ENCODE measurements around the gene TCEANC2. TPM values are rescaled to one million over a fixed set of nuclear protein-coding genes. Genes with fewer than 3 reads are reported as not detected.

Gene TCEANC2
- total RNA-seq, 2 experiments from 2014 or later: 11.5 to 13.5 TPM

DNA sequence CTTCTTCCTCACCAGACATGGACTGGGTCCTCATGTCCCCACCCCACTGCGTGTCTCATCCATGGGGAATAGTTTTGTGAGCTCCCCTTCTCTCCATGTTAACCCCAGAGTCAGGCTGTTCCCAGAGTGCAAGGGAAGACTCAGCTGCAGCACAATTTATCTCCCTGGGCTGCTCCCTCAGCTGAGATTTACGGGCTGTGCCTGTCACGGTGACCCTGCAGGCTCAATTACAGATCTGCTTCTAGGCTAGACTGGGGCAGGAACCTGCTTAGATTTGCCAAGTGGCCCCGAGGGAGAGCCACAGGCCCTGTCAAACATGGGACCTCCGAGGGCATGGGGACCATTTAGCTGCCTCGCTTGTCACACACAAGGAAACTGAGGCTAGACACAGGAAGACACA is 61.5 kb downstream of the TCEANC2 start:
- Mint-ChIP-seq H3K4me3 (no peak overlapping the region), H3K27me3 (no peaks in the 10 kb centered on the region), H3K27ac (no peak overlapping the region), H3K36me3 (ENCODE audit: low read depth) (no peaks in the 10 kb centered on the region), H3K4me1 (no peaks in the 10 kb centered on the region), H3K9me3 (no peaks in the 10 kb centered on the region)
- DNase-seq: no peak
- CTCF ChIA-PET: interaction anchor here (1.3 to 1.6 kb wide), 2 partner anchors 8 to 10 kb away, joined by 3 to 4 read pairs; no protein-coding TSS in a partner anchor
- POLR2A ChIA-PET: interaction anchor here (1.7 kb wide), 1 partner anchor 11 kb away, joined by 5 read pairs; no protein-coding TSS in a partner anchor

DNA sequence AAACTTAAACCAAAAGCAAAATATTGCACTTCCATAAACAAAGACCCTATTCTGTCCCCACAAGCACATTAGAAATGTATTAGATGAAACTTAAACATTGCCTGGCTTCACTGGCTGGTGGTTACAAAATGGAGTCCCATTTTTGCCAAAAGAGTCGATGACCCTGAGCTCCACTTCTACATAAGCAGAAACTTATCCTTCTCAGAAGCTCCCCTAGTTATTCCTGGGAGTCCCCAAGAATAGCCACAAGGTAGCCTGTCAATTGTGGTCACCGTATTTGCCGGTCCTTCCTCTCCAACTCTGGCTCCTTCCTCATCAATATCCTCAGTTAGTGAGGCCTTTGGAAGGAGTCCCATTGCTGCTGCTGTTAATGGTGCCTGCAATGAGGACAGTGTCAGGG is 62.1 kb downstream of the TCEANC2 start:
- ChIA-PET CTCF (interaction anchor here (0.5 to 1.6 kb wide), 3 partner anchors 8 to 35 kb away, joined by 3 to 4 read pairs (median 3); no protein-coding TSS in a partner anchor), POLR2A (interaction anchor here (1.7 kb wide), 1 partner anchor 12 kb away, joined by 5 read pairs; no protein-coding TSS in a partner anchor)
- H3K36me3 Mint-ChIP-seq (ENCODE audit: low read depth): no peaks in the 10 kb centered on the region
- H3K9me3 Mint-ChIP-seq: no peaks in the 10 kb centered on the region
- H3K27me3 Mint-ChIP-seq: no peaks in the 10 kb centered on the region
- H3K4me3 Mint-ChIP-seq: no peak overlapping the region
- no peaks in the 10 kb centered on the region for H3K4me1 Mint-ChIP-seq
- DNase-seq: no peak
- no peak overlapping the region for H3K27ac Mint-ChIP-seq

DNA sequence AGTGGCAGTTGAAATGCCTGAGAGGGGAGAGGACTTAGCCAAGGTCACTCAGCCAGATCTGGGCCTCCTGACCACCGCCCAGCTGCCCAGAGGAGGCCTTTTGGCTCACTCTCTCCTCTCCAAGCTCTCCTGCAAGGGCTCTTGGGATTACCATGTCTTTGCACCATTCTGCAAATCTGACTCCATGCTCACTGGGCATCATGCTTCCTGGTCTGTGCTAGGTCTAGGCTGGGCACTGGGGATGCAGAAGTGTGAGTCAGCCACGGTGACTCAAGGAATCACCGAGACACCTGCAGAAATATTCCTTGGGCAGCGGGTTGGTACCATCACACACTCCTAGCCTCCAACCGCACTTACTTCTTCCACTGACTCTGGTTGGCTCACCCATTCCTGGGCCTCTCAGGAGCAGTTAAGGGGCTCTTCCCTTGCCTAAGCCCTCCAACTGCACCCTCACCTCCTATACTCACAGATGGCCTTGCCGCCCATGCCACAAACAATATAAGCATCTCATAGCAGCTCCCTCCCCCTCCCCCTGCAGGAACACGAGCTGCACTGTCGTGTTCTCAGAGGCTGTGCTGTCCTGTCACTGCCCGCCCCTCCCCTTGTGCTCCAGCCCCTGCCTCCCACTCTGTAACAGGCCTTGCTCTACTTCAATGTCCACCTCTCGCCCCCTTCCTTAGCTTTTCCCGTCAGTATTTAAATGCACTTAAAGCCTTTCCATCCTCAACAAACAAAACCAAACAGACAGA is 64.6 kb downstream of the TCEANC2 start:
- POLR2A ChIA-PET: interaction anchor here (1.3 kb wide), 1 partner anchor 10 kb away, joined by 3 read pairs; no protein-coding TSS in a partner anchor
- DNase-seq: no peak
- CTCF ChIA-PET: interaction anchor here (1.1 to 1.2 kb wide), 2 partner anchors 36 to 371 kb away, joined by 3 to 6 read pairs; no protein-coding TSS in a partner anchor
- H3K4me1 Mint-ChIP-seq: peaks cover 4% of the 10 kb centered on the region
- no peak overlapping the region for H3K27ac Mint-ChIP-seq
- no peak overlapping the region for H3K4me3 Mint-ChIP-seq
- H3K27me3 Mint-ChIP-seq: peaks cover 4% of the 10 kb centered on the region
- no peaks in the 10 kb centered on the region for H3K9me3 Mint-ChIP-seq
- H3K36me3 Mint-ChIP-seq (ENCODE audit: low read depth): no peaks in the 10 kb centered on the region

DNA sequence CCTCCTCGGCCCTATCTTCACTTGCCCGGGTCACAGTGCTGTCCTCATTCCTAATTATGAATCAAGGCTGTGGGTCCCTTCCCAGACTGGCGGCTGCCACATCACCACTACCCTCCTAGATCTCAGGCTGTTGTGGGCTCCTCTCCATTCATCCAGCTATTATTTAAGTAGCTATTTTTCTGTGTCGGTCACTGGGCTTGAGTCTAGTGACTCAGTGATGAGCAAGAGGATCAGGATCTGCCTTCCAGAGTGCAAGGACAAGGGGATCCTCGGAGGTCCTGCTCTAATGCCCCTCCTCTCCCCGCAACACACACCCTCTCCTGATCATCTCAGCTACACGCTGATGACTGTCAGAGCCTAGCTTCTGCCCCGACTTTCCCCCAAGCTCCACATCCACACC is 65.3 kb downstream of the TCEANC2 start:
- no peak overlapping the region for H3K27ac Mint-ChIP-seq
- H3K9me3 Mint-ChIP-seq: no peaks in the 10 kb centered on the region
- no peaks in the 10 kb centered on the region for H3K36me3 Mint-ChIP-seq (ENCODE audit: low read depth)
- ChIA-PET CTCF (interaction anchor here (1.1 to 1.2 kb wide), 2 partner anchors 37 to 371 kb away, joined by 3 to 6 read pairs; no protein-coding TSS in a partner anchor), POLR2A (interaction anchor here (1.3 kb wide), 1 partner anchor 11 kb away, joined by 3 read pairs; no protein-coding TSS in a partner anchor)
- DNase-seq: no peak
- no peak overlapping the region for H3K4me3 Mint-ChIP-seq
- peaks cover 4% of the 10 kb centered on the region for H3K4me1 Mint-ChIP-seq
- peaks cover 4% of the 10 kb centered on the region for H3K27me3 Mint-ChIP-seq

DNA sequence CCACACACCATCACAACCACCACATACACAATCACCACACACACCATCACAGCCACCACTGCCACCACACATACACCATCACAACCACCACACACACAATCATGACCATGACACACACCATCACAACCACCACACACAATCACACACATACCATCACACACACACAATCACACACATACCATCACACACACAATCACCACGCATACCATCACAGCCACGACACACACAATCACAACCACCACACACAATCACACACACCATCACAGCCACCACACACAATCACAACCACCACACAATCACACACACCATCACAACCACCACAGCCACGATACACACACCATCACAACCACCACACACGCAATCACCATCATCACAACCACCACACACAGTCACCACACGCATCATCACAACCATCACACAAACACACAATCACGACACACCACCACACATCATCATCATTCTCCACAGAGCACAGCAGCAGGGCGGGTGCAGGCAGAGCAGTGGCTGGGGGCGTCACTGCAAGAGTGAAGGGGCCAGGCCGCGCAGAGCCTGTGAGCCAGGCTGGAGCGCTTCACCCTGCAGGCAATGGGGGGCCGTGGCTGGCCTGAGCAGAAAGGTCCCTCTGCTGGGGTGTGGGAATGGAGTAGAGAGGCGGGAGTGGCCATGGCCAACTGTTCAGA is 66.8 kb downstream of the TCEANC2 start:
- Mint-ChIP-seq H3K36me3 (ENCODE audit: low read depth) (no peaks in the 10 kb centered on the region), H3K4me1 (peaks cover 4% of the 10 kb centered on the region), H3K27me3 (peaks cover 6% of the 10 kb centered on the region), H3K9me3 (no peaks in the 10 kb centered on the region), H3K27ac (no peak overlapping the region), H3K4me3 (no peak overlapping the region)
- no peak for DNase-seq
- POLR2A ChIA-PET: no interaction called here
- CTCF ChIA-PET: no interaction called here

DNA sequence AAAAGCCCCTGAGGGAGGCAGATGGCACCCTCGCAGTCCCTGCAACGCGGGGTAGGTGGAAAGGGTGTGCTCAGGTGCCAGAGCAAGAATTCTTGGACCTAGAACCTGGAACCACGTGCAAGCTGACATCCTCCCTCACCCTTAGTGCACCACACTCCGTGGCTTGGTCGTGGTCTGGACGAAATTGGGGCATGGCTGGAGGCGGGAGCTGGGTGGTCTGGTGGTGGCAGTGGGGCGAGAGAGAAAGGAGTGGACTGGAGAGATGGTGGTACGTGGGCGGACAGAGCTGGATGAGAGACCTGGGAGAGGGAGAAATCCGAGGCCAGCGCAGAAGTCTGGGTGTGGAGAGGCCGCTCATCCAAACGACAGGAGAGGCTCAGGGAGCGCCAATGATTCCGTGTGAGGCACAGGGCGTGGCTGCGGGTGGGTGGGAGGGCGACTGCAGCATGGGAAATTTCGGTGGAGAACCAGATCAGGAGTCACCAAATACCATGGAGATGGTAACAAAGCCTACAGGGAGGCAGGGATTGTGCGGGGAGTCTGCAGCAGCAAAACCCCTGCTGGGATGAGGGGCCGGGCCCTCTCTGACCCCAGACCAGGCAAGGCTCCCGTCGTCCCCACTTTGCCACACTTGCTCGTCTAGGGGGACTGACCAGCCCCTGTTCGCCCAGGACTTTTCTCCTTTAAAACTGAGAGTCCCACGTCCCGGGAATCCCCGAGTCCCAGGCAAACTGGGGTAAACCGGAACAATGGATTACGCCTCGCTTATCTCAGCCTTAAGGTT is 67.5 kb downstream of the TCEANC2 start:
- H3K27me3 Mint-ChIP-seq: peaks cover 6% of the 10 kb centered on the region
- H3K4me1 Mint-ChIP-seq: peaks cover 4% of the 10 kb centered on the region
- CTCF ChIA-PET: interaction anchor here (0.6 to 1.7 kb wide), 5 partner anchors 61 to 369 kb away, joined by 3 to 13 read pairs (median 3); partner anchors contain the start of genes CYB5RL and MRPL37
- DNase-seq: no peak
- H3K4me3 Mint-ChIP-seq: no peak overlapping the region
- POLR2A ChIA-PET: no interaction called here
- H3K27ac Mint-ChIP-seq: no peak overlapping the region
- no peaks in the 10 kb centered on the region for H3K9me3 Mint-ChIP-seq
- no peaks in the 10 kb centered on the region for H3K36me3 Mint-ChIP-seq (ENCODE audit: low read depth)

DNA sequence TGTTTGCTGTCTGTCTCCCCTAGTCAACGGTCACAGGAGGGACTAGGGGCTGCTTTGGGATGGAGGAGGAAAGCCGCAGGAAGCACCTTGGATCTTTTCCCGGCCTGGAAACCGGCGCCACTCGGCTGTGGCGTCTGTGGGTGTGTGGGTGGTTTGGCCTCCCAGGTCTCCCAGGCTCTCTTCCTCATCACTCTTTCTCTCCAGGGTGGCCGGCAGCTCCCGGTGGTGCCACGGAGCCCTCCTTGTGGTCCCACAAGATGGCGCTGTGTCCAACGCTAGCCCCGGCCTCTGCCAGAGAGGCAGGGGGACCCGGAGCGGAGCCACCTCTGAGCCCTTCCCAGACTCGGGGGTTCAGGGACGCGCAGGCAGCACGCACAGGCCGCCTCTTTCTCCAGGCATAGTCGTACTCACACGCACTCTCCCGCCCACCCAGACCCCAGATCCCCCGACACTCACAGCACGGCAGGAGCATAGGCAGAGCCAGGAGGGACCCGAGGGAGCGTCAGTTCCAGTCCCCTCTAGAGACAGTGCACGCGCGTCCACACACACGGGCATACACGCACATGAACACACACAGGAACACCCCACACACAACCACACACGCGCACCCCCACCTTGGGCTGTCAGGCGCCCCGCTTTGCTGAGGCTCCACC is 68.2 kb downstream of the TCEANC2 start:
- H3K9me3 Mint-ChIP-seq: no peaks in the 10 kb centered on the region
- no peak overlapping the region for H3K4me3 Mint-ChIP-seq
- H3K27ac Mint-ChIP-seq: no peak overlapping the region
- H3K27me3 Mint-ChIP-seq: peaks cover 6% of the 10 kb centered on the region
- CTCF ChIA-PET: interaction anchor here (0.6 to 1.7 kb wide), 5 partner anchors 60 to 368 kb away, joined by 3 to 13 read pairs (median 3); partner anchors contain the start of genes CYB5RL and MRPL37
- POLR2A ChIA-PET: no interaction called here
- no peaks in the 10 kb centered on the region for H3K36me3 Mint-ChIP-seq (ENCODE audit: low read depth)
- peak; percentile 67 for DNase-seq
- H3K4me1 Mint-ChIP-seq: peaks cover 4% of the 10 kb centered on the region

DNA sequence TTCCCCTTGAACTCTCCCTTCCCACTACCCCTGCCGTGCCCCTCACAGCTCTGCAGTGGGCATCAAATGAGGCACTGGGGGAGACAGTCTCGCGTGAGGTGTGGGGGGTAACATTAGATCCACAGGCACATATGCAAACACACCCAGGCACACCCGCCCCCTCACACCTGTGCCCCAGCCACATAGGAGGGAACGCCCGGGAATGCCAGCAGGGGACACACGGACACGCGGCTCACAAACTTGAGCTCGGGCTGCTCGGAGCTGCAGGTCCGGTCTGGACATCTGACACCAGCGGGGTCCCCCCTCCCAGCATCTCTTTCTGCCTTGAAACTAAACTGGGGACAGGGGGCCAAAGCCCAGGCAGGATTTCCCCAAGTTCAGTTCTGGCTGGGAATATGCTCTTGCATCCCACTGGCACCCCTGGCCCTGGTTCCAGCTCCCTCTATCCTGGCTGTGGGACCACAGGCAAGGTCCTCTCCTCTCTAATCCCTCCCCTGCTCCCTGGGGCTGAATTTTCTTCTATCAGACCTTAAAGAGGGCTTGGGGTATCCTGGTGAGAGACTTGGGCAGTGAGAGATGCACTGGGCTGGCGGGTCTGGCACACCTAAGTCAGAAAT is 68.8 kb downstream of the TCEANC2 start:
- ChIA-PET POLR2A (interaction anchor here (1.1 to 1.2 kb wide), 2 partner anchors 285 to 367 kb away, joined by 3 to 4 read pairs; no protein-coding TSS in a partner anchor), CTCF (interaction anchor here (1.7 kb wide), 1 partner anchor 367 kb away, joined by 13 read pairs; no protein-coding TSS in a partner anchor)
- DNase-seq: no peak
- Mint-ChIP-seq H3K36me3 (ENCODE audit: low read depth) (no peaks in the 10 kb centered on the region), H3K4me1 (peaks cover 4% of the 10 kb centered on the region), H3K9me3 (no peaks in the 10 kb centered on the region), H3K27me3 (peaks cover 6% of the 10 kb centered on the region), H3K27ac (no peak overlapping the region), H3K4me3 (no peak overlapping the region)

DNA sequence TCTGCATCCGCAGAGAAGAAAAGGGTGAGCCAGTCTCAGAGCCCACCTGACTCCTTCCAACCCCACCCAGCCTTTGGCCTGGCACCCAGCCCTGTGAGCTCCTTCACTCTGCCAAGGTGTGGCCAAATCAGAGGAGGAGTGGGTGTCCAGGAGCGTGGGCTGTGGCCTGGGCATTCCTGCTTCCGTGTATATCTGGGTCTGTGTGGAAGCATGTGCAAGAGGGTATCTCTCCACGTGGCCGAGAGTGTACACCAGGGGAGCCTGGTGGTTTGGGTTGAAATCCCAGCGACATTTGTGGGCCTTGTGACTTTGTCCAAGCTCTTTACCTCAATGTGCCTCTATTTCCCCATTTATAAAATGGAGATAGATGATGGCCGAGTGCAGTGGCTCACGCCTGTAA is 69.6 kb downstream of the TCEANC2 start:
- POLR2A ChIA-PET: interaction anchor here (1.1 to 1.2 kb wide), 2 partner anchors 284 to 366 kb away, joined by 3 to 4 read pairs; no protein-coding TSS in a partner anchor
- CTCF ChIA-PET: interaction anchor here (1.1 to 1.4 kb wide), 2 partner anchors 8 to 367 kb away, joined by 3 read pairs; no protein-coding TSS in a partner anchor

DNA sequence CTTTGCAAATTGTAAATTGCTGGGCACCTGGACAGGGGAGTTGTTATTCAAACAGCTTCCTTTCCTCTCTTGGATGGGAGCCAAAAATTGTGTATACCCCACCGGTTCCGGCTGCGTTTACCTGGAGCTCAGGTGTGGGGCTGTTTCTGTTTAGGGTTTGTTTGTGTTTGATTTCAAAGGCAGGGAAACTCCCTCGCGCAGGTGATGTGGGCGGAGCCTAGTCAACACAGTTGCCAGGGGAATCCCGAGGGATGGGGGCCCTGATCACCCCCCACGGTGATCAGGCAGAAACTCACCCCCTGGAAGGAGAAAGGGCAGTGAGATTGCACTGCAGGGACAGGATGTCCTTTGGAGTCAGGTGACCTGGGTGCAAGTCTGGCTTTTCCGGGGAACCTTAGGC is 71.1 kb downstream of the TCEANC2 start:
- ChIA-PET CTCF (no interaction called here), POLR2A (no interaction called here)
- no peak overlapping the region for H3K4me3 Mint-ChIP-seq
- peaks cover 6% of the 10 kb centered on the region for H3K27me3 Mint-ChIP-seq
- H3K4me1 Mint-ChIP-seq: peaks cover 4% of the 10 kb centered on the region
- no peak overlapping the region for H3K27ac Mint-ChIP-seq
- no peak for DNase-seq
- H3K9me3 Mint-ChIP-seq: no peaks in the 10 kb centered on the region
- no peaks in the 10 kb centered on the region for H3K36me3 Mint-ChIP-seq (ENCODE audit: low read depth)

More for the DNA sequence above, 69.6 kb downstream of the TCEANC2 start:
- peaks cover 4% of the 10 kb centered on the region for H3K4me1 Mint-ChIP-seq
- no peaks in the 10 kb centered on the region for H3K36me3 Mint-ChIP-seq (ENCODE audit: low read depth)
- no peaks in the 10 kb centered on the region for H3K9me3 Mint-ChIP-seq
- no peak overlapping the region for H3K4me3 Mint-ChIP-seq
- H3K27ac Mint-ChIP-seq: no peak overlapping the region
- DNase-seq: no peak
- H3K27me3 Mint-ChIP-seq: peaks cover 6% of the 10 kb centered on the region

DNA sequence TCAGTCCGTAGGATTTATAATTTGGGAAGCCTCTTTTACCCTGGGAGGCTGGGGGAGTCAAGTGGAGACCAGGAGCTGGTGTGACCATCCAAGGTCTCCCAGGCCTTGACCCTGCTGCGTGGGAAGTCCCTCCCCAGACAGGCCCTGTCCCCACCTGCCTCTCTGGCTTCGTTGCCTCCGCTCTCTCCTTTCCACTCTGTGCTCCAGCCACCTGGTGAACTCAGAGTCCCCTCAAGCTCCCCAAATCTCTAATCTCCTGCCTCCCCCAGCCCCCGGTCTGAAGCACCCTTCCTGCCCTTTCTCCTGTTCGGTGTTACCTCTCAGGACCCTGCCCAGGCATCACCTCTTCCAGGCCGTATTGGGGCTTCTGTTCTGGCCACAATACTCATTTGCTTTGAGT is 71.5 kb downstream of the TCEANC2 start:
- CTCF ChIA-PET: interaction anchor here (0.8 kb wide), 1 partner anchor 10 kb away, joined by 3 read pairs; no protein-coding TSS in a partner anchor

More for the DNA sequence above, 71.5 kb downstream of the TCEANC2 start:
- H3K4me3 Mint-ChIP-seq: no peak overlapping the region
- H3K36me3 Mint-ChIP-seq (ENCODE audit: low read depth): no peaks in the 10 kb centered on the region
- no peaks in the 10 kb centered on the region for H3K9me3 Mint-ChIP-seq
- H3K4me1 Mint-ChIP-seq: peaks cover 4% of the 10 kb centered on the region
- no peak overlapping the region for H3K27ac Mint-ChIP-seq
- no peak for DNase-seq
- POLR2A ChIA-PET: no interaction called here
- peaks cover 6% of the 10 kb centered on the region for H3K27me3 Mint-ChIP-seq

Measured in activated CD4-positive, alpha-beta memory T cell treated with anti-CD3 and anti-CD28 coated beads, Interleukin-2, amount 10 ng/mL, durations not matched to agents 7 days and 5 days (primary cell).